Raji (cell line): ENCODE measurements around the gene ZPBP2.
A peak's percentile ranks its signal among the peaks of the same experiment; 100 is the strongest.

ENCODE experiments used
- POLR2A ChIP-seq: IDR thresholded peaks from 2 replicates; pipeline ENCODE4 v1.6.1; 2011; ENCODE audit warnings: low read depth, low read length, control low read depth; ENCODE audit not compliant: insufficient read depth

Gene ZPBP2

GRCh38 chr17:39846205-39846604, 21.8 kb upstream of the ZPBP2 start:
- TF ChIP-seq POLR2A, result no peak

- TF ChIP-seq POLR2A, result no peak
Observed at GRCh38 chr17:39848600-39848999, 19.4 kb upstream of the ZPBP2 start.

GRCh38 chr17:39852239-39852638, 15.8 kb upstream of the ZPBP2 start:
- TF ChIP-seq POLR2A, result no peak

- no peak for TF ChIP-seq POLR2A
Observed at GRCh38 chr17:39854909-39855308, 13.1 kb upstream of the ZPBP2 start.

- TF ChIP-seq POLR2A, result no peak
Observed at GRCh38 chr17:39861235-39861634, 6.8 kb upstream of the ZPBP2 start.

GRCh38 chr17:39863244-39863917, 4.6 kb upstream of the ZPBP2 start:
- no peak for TF ChIP-seq POLR2A

- peak; percentile 63 for TF ChIP-seq POLR2A
Observed at GRCh38 chr17:39863918-39864746, 3.9 kb upstream of the ZPBP2 start, which contains the start of gene IKZF3. TSS of gene IKZF3 (minus strand) at chr17:39864312. CDS start at chr17:39864126, 186 bp downstream.

GRCh38 chr17:39866013-39866730, 1.8 kb upstream of the ZPBP2 start:
- TF ChIP-seq POLR2A, result no peak

GRCh38 chr17:39867084-39867879, 720 bp upstream of the ZPBP2 start:
- no peak for TF ChIP-seq POLR2A

- no peak for TF ChIP-seq POLR2A
Observed at GRCh38 chr17:39868554-39868942, 546 bp downstream of the ZPBP2 start.

- no peak for TF ChIP-seq POLR2A
Observed at GRCh38 chr17:39870776-39871175, 2.8 kb downstream of the ZPBP2 start.

GRCh38 chr17:39871801-39872200, 3.8 kb downstream of the ZPBP2 start:
- TF ChIP-seq POLR2A, result no peak

GRCh38 chr17:39872751-39873150, 4.7 kb downstream of the ZPBP2 start:
- no peak for TF ChIP-seq POLR2A

GRCh38 chr17:39887078-39887477, 19.1 kb downstream of the ZPBP2 start:
- no peak for TF ChIP-seq POLR2A

- TF ChIP-seq POLR2A, result no peak
Observed at GRCh38 chr17:39889200-39889599, 21.2 kb downstream of the ZPBP2 start.
